Measurements from ENCODE around the gene SERPINA6. TPM values are rescaled to one million over a fixed set of nuclear protein-coding genes. Genes with fewer than 3 reads are reported as not detected.

SERPINA6 gene
- total RNA-seq, 1 experiment from 2014 or later: not detected

- Histone ChIP-seq H4K20me1 (ENCODE audit: insufficient read depth) (no peaks in the 10 kb centered on the region), H2AFZ (no peak overlapping the region), H3K4me2 (no peak overlapping the region), H3K79me2 (ENCODE audit: low read depth) (no peaks in the 10 kb centered on the region), H3K4me1 (replicated peaks; ENCODE audit: insufficient read depth) (no peaks in the 10 kb centered on the region), H3K9me3 (ENCODE audit: insufficient read depth, low read depth) (no peaks in the 10 kb centered on the region), H3F3A (ENCODE audit: insufficient read depth, low read depth) (no peaks in the 10 kb centered on the region), H3K36me3 (ENCODE audit: low read depth) (no peaks in the 10 kb centered on the region), H3K27ac (no peak overlapping the region), H3K27me3 (ENCODE audit: insufficient read depth, low read depth) (no peaks in the 10 kb centered on the region; the same call in 1 of the 2 replicates), H3K9me2 (ENCODE audit: insufficient read depth) (no peaks in the 10 kb centered on the region), H3K4me3 (no peak overlapping the region)
- intact Hi-C loops (cut with micrococcal nuclease; ENCODE audit: unreplicated experiment): no loop called here
- ChIA-PET CTCF (no interaction called here), POLR2A (ENCODE audit: unreplicated experiment) (no interaction called here)
- no TSS peak for BruUV-seq (replicated peaks)
- TF ChIP-seq EZH2 (IDR thresholded peaks at IDR 0.05; ENCODE audit: low read depth) (no peak), CTCF (conservative IDR thresholded peaks at IDR 0.05) (no peak)
- DNase-seq: no peak
These were observed 17.5 kb downstream of the SERPINA6 start for GRCh38 chr14:94305620-94306019.

GRCh38 chr14:94304243-94304642 is 18.9 kb downstream of the SERPINA6 start:
- H3K36me3 ChIP-seq (ENCODE audit: low read depth): no peaks in the 10 kb centered on the region
- no peak overlapping the region for H2AFZ ChIP-seq
- H4K20me1 ChIP-seq (ENCODE audit: insufficient read depth): no peaks in the 10 kb centered on the region
- no peak overlapping the region for H3K27ac ChIP-seq
- H3K9me3 ChIP-seq (ENCODE audit: insufficient read depth, low read depth): no peaks in the 10 kb centered on the region
- no peaks in the 10 kb centered on the region for H3F3A ChIP-seq (ENCODE audit: insufficient read depth, low read depth)
- ChIA-PET POLR2A (ENCODE audit: unreplicated experiment) (no interaction called here), CTCF (no interaction called here)
- H3K4me1 ChIP-seq (replicated peaks; ENCODE audit: insufficient read depth): no peaks in the 10 kb centered on the region
- H3K79me2 ChIP-seq (ENCODE audit: low read depth): no peaks in the 10 kb centered on the region
- H3K4me2 ChIP-seq: no peak overlapping the region
- TF ChIP-seq CTCF (conservative IDR thresholded peaks at IDR 0.05): no peak
- TF ChIP-seq EZH2 (IDR thresholded peaks at IDR 0.05; ENCODE audit: low read depth): no peak
- no peaks in the 10 kb centered on the region for H3K9me2 ChIP-seq (ENCODE audit: insufficient read depth)
- H3K4me3 ChIP-seq: no peak overlapping the region
- no peak for DNase-seq
- BruUV-seq (replicated peaks): no TSS peak
- H3K27me3 ChIP-seq (ENCODE audit: insufficient read depth, low read depth): no peaks in the 10 kb centered on the region; the same call in 1 of the 2 replicates
- intact Hi-C loops (cut with micrococcal nuclease; ENCODE audit: unreplicated experiment): no loop called here

- no peaks in the 10 kb centered on the region; the same call in 1 of the 2 replicates for H3K27me3 ChIP-seq (ENCODE audit: insufficient read depth, low read depth)
- ChIA-PET POLR2A (ENCODE audit: unreplicated experiment) (no interaction called here), CTCF (no interaction called here)
- H3K9me2 ChIP-seq (ENCODE audit: insufficient read depth): no peaks in the 10 kb centered on the region
- no peaks in the 10 kb centered on the region for H3K4me1 ChIP-seq (replicated peaks; ENCODE audit: insufficient read depth)
- BruUV-seq (replicated peaks): no TSS peak
- H3K4me3 ChIP-seq: no peak overlapping the region
- H3F3A ChIP-seq (ENCODE audit: insufficient read depth, low read depth): no peaks in the 10 kb centered on the region
- no peak overlapping the region for H3K4me2 ChIP-seq
- DNase-seq: no peak
- TF ChIP-seq EZH2 (IDR thresholded peaks at IDR 0.05; ENCODE audit: low read depth) (no peak), CTCF (conservative IDR thresholded peaks at IDR 0.05) (no peak)
- H3K9me3 ChIP-seq (ENCODE audit: insufficient read depth, low read depth): no peaks in the 10 kb centered on the region
- H4K20me1 ChIP-seq (ENCODE audit: insufficient read depth): no peaks in the 10 kb centered on the region
- H3K36me3 ChIP-seq (ENCODE audit: low read depth): no peaks in the 10 kb centered on the region
- intact Hi-C loops (cut with micrococcal nuclease; ENCODE audit: unreplicated experiment): no loop called here
- no peaks in the 10 kb centered on the region for H3K79me2 ChIP-seq (ENCODE audit: low read depth)
- no peak overlapping the region for H2AFZ ChIP-seq
- no peak overlapping the region for H3K27ac ChIP-seq
These were observed 20.0 kb downstream of the SERPINA6 start for GRCh38 chr14:94303111-94303510.

All from PC-9 (cell line).